GM21447 (cell line): ENCODE data around the gene DPYD.

Experiments
- ATAC-seq: cut with Tn5 transposase; IDR thresholded peaks from one replicate; pipeline ENCODE4 v1.9.1; 2021; ENCODE audit not compliant: unreplicated experiment

Gene DPYD

DNA sequence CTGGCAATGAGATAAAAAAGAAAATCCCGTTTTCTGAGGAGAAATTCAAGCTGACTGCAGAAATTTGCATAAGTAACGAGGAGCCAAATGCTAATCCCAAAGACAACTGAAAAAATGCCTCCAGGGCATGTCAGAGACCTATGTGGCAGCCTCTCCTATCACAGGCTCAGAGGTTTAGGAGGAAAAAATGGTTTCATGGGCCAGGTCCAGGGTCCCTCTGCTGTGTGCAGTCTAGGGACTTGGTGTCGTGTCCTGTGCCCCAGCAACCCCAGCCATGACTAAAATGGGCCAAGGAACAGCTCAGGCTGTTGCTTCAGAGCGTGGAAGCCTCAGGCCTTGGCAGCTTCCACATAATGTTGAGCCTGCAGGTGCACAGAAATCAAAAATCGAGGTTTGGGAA lies 456.5 kb downstream of the DPYD start:
- no peak for ATAC-seq

GRCh38 chr1:97461782-97462181 lies 459.1 kb downstream of the DPYD start:
- peak; percentile 97 for ATAC-seq

DNA sequence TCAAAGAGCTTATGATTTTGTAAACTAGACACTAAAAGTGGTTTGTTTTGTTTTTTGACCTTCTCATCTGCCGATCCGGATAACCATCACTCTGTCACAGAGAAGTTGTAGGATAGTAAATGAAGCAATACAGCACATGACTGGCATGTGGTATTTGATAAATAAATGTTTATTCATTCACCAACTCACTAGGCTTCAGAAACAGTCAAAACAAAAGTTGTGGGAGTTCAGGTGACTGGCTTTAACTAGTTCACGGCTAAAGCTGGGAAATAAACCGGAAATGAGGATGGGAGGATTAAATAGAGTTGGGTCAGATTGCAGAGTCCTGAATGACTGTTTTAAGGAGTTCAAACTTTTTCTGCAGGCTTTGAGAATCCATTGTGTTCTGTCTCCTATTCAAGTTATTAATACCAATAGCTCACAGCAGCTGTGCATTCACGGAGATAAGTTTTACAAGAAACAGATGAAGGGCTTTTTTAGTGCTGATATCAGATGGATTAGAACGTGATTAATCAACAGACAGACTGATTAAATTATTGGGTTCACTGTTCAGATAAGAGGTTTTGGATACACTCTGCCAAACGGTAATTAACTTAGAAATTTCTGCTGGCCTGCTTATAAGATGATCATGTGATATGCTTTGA lies 463.3 kb downstream of the DPYD start:
- ATAC-seq: no peak

DNA sequence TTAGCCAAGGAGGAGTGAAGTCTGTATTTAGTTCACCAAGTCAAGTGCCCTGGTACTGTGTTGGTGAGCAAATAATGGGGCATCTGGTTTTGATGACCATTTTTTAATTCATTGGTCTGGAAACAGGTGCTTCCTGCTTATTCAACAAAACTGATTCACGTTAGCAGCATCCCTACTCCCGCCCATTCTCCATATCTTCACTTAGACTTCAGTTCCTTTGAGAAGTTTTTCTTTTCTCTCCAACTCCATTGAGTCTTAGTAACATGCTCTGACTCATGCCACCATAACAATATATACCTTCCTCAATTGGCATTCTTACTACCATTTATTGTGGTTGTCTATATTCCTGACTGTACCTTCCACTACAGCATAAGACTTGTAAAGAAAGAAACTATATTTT lies 468.9 kb downstream of the DPYD start:
- ATAC-seq: no peak

GRCh38 chr1:97451046-97451826 lies 469.6 kb downstream of the DPYD start:
- no peak for ATAC-seq

- no peak for ATAC-seq
Observed at GRCh38 chr1:97441966-97442365, 478.9 kb downstream of the DPYD start.

DNA sequence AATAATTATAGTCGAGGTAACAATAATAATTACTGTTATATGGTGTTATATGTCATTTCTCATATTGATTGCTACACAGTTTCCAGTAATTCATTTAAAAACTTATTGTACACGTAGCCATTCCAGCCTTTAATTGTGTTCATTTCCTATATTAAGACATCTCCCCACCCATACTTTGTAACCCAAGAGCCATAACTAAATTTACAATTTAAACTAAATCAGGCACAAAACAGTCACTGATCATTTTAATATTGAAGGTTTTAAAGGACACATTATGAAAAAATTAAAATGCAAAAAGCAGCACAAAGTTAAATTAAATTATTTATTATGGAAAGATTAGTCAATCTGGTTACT lies 487.0 kb downstream of the DPYD start:
- no peak for ATAC-seq

GRCh38 chr1:97433094-97433823 lies 487.6 kb downstream of the DPYD start:
- ATAC-seq: no peak

- ATAC-seq: no peak
Observed at GRCh38 chr1:97427371-97427770, 493.5 kb downstream of the DPYD start.

GRCh38 chr1:97424209-97424608 lies 496.6 kb downstream of the DPYD start:
- ATAC-seq: peak; percentile 64

DNA sequence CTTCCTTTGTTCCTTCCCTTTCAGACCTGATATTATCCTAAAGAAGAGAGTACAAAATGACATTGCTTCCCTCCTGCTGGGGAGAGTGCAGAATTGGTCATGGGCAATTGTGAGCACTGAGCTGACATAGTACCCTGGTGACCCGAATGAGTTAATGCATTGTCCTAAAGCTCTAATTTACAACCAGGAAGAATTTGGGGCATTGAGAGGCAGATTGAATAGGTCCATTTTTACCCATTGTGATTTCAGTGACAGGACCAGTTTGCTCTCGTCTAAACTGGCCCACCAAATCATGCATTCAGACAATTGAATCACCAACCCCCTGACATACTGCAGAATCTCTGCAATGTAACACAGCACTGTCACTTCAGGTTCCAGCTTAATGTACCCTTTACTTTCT lies 497.4 kb downstream of the DPYD start:
- no peak for ATAC-seq

DNA sequence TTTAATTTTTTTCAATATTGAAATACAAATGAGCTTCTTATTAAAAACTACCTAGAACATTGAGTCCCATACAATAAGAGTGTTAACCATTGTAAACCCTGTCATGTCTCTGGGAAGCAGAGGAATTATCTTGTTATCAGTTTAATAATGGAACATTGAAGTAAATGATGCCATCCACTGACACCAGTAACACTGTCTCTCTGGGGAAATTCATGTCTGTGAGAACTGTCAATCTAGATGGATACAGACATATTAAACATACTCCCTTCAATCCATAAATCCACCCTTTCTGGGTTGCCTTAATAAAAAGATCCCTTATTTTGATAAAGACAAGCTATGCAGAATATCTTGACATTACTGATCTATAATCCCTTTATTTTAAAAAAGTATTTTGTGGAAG lies 503.2 kb downstream of the DPYD start:
- ATAC-seq: no peak

DNA sequence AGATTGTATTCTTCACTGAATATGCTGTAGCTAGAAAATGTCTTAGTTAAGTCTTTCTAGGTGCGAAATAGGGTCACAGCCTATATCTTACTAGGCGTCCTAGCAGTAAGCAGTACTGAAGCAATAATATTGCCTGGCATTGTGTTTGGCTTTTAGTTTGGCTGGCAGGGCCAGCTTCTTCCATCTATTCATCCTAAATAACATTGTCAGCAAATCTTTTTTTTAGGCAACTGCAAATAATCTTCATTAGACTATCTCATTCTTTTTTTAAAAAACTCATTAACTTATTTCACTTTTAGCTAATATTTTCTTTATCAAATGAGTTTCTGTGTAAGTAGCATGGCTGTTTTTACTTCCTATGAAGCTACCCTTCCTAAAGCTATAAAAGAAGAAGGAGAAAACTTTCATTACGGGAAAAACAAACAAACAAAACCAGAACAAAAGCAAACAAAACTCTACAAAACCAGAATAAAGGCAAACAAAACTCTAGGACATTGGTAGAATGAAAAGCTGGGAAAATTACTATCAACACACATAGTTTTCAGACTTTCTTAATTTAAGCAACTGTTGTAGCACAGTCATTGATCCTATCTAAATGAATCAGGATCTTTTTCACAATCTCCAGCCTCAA lies 506.0 kb downstream of the DPYD start:
- ATAC-seq: no peak

DNA sequence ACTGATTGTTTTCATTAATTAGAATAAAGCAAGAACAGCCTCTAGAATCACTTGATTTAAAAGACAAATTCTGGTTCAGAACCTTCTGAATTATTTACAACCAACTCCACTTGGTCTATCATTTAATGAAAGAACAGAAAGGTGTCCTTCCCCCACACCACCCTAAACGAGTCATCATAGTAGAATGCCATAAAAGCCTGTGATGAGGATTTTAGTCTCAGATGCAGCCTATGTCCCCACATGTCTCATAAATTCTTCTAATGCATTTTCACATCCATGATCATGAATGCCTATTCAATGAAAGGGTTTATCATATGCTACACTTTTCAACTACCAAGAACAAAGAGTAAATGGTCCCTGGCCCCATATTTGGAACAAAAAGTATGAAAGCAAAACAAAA lies 508.1 kb downstream of the DPYD start:
- no peak for ATAC-seq

DNA sequence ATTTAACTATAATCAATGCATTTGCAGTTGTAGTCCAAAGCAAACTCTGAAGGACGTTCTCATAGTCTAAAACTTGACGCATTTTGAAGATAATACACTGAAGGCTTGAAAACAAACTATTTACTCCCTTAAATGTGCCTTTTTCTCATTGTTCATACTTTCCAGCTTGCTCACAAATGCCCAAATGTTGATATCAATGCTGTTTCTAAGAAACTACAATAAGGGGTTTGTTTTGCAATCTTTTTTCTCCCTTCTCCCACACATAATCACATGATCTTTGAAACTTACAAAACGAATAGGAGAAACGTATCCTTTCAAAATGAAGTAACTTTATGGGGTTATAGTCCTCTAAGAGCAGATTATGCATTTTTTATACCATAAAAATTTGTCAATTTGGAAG lies 508.7 kb downstream of the DPYD start:
- no peak for ATAC-seq

GRCh38 chr1:97396463-97396862 lies 524.4 kb downstream of the DPYD start:
- no peak for ATAC-seq

- no peak for ATAC-seq
Observed at GRCh38 chr1:97392701-97393100, 528.1 kb downstream of the DPYD start.

DNA sequence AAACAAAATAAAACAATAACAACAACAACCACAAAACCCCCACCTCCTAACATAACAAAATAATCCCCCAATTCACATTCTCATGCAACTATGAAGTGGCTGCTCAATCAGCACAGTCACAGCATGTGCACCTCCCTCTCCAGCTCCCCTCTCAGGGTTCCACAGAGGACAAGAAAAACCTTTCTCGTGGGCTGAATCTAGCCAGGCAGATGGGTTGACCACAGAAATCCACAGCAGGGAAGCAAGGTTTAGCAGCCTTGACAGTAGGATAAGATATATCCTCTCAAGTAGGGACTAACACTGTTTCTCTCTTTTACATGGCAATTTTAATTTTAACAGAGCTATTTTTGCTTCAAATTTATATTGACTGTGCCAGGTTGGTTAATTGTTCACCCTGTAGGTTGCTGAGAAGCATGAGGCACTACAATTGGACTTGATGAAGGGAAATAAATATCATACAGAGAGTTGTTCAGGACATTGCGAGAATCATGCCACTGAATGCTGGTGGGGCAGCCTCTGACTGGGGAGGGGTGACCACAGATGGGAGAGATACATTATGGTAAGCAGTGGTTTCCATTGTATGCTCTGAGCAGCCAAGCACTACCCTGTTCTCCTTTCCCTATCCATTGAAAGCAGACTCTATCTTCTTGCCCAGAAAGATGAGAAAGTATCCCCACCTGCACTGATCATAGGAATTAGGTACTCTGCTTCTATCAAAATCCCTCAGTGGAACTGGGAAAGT lies 535.1 kb downstream of the DPYD start:
- ATAC-seq: no peak

DNA sequence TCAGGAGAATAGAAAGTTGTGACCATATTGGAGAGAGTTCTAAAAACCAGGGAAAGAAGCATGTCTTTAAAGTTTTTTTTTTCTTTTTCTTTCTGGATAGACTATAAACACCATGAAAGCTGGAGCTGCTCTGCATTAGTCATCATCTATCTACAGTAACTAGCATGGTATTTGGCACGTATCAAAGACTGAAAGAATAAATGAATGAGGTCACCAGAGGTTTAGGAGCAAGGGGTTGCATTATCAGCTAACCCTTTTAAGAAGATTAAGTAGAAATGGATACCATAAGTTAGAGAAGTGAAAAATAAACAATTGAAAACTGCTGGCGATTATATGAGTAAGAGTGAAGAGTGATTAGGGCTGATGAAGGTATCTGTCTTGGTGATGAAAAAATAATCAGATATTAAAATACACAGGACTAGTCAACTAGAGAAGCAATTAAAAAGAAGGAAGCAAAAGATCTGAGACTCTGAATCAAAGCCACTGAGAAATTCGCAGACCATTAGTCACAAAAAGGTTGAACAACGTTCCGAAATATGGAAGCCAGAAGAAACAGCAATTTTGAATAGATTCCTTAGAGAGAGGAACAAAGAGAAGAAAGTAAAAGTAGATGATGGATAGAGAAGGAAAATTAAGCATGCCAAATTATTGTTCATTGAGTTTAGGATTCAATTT lies 536.4 kb downstream of the DPYD start:
- no peak for ATAC-seq

GRCh38 chr1:97383797-97384196 lies 537.0 kb downstream of the DPYD start:
- no peak for ATAC-seq
